GM23248 (cell line): ENCODE measurements around the gene PSME1.

Source experiments
- EZH2 ChIP-seq: fragments of 200-600 bp; sonication (generic); IDR thresholded peaks from 2 replicates; pipeline ENCODE4 v1.6.1; 2018; ENCODE audit warnings: antibody characterized with exemption, mild to moderate bottlenecking; ENCODE audit not compliant: insufficient read depth, poor library complexity, severe bottlenecking
- EZH2phosphoT487 ChIP-seq: fragments of 200-600 bp; sonication (generic); IDR thresholded peaks from 2 replicates; pipeline ENCODE4 v1.6.1; 2018; ENCODE audit warnings: antibody characterized with exemption, moderate library complexity, mild to moderate bottlenecking, low read depth; ENCODE audit not compliant: insufficient read depth

DNA sequence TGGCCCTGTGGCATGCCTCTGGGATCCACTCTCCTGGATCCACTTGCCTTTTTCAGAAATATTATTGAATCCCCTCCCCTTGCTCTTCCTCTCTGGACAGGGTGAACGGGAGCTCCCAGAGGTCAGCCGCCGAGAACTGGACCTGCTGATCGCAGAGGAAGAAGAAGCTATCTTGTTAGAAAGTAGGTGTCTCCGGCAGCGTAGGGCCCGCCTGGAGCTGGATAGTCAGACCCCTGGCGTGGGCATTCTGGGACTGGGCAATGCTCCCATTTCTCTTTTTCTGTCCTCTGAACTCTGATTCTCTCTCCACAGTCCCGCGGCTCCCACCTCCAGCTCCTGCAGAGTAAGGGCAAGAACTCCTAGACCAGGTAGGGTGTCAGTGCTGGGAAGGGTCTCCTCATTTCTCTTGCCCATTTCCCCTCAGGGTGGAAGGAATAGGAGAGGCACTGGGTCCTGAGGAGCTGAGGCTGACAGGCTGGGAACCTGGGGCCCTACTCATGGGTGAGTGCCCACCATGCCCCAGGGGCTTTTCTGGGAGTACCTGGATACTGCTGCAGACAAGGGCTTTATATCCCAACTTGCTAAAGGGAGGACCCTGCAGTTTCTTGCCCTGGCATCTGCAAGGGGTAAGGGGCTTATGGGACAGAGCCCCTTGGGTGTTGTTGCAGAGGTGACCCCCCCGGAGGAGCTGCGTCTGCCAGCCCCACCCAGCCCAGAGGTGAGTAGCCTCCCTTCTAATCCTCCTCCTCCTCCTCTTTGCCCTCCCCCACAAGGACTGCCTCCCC is 41.2 kb downstream of the PSME1 start:
- TF ChIP-seq EZH2 (no peak), EZH2phosphoT487 (no peak)
